WTC11 (cell line): ENCODE results near the gene RIPPLY1. TPM values are rescaled to one million over a fixed set of nuclear protein-coding genes. Genes with fewer than 3 reads are reported as not detected.

Source experiments
- ATAC-seq: fragments of 200-7000 bp; cut with Tn5 transposase; 2 replicates; pipeline ENCODE4 v1.10.0; 2021; ENCODE audit warnings: mild to moderate bottlenecking, moderate library complexity
- CTCF ChIA-PET: fragments of 300-600 bp; sonication (Branson Sonifier 250); formaldehyde crosslinking; loops from one replicate; lab custom pipeline; 2021; ENCODE audit warnings: antibody characterized with exemption; lab: Charles Lee
- POLR2A ChIA-PET: fragments of 350-600 bp; sonication (Branson Sonifier 250); formaldehyde crosslinking; loops from one replicate; lab custom pipeline; 2021; ENCODE audit warnings: antibody characterized with exemption; lab: Charles Lee
- DNase-seq: peaks from one replicate; pipeline ENCODE4 v3.0.0; 2021; ENCODE audit warnings: low spot score
- H3K27ac Mint-ChIP-seq: 2 replicates; pipeline ENCODE4 v1.8.0; 2021; ENCODE audit warnings: mixed read lengths
- H3K27me3 Mint-ChIP-seq: 2 replicates; pipeline ENCODE4 v1.8.0; 2021; ENCODE audit warnings: low read depth, mild to moderate bottlenecking, moderate library complexity, mixed read lengths
- H3K36me3 Mint-ChIP-seq: 2 replicates; pipeline ENCODE4 v1.8.0; 2021; ENCODE audit warnings: mixed read lengths
- H3K4me1 Mint-ChIP-seq: 2 replicates; pipeline ENCODE4 v1.8.0; 2022; ENCODE audit warnings: mixed read lengths
- H3K4me3 Mint-ChIP-seq: 2 replicates; pipeline ENCODE4 v1.8.0; 2021; ENCODE audit warnings: mild to moderate bottlenecking, moderate library complexity, mixed read lengths
- H3K9me3 Mint-ChIP-seq: 2 replicates; pipeline ENCODE4 v1.8.0; 2021; ENCODE audit warnings: mixed read lengths
- AR ChIP-seq: fragments of 250-450 bp; sonication (Bioruptor Pico); IDR thresholded peaks from 2 replicates; pipeline ENCODE4 v1.9.0; 2021; ENCODE audit warnings: mild to moderate bottlenecking
- ATF1 ChIP-seq: sonication (generic); formaldehyde crosslinking; IDR thresholded peaks from 2 replicates; pipeline ENCODE4 v1.8.1; 2023; ENCODE audit warnings: mild to moderate bottlenecking, moderate library complexity, missing genetic modification reagents
- CTCF ChIP-seq: fragments of 200-600 bp; IDR thresholded peaks from 2 replicates; pipeline ENCODE4 v1.8.0; 2022; ENCODE audit warnings: antibody characterized with exemption
- E2F1 ChIP-seq: sonication (generic); formaldehyde crosslinking; IDR thresholded peaks from 2 replicates; pipeline ENCODE4 v1.8.0; 2022; ENCODE audit warnings: mild to moderate bottlenecking, missing genetic modification reagents
- ELF4 ChIP-seq: sonication (generic); formaldehyde crosslinking; IDR thresholded peaks from 2 replicates; pipeline ENCODE4 v1.8.1; 2022; ENCODE audit warnings: low read depth, mild to moderate bottlenecking, moderate library complexity, missing genetic modification reagents
- FOXJ3 ChIP-seq: sonication (generic); formaldehyde crosslinking; IDR thresholded peaks from 2 replicates; pipeline ENCODE4 v1.9.0; 2021; ENCODE audit warnings: missing genetic modification reagents, mild to moderate bottlenecking, borderline replicate concordance
- FOXK1 ChIP-seq: sonication (generic); formaldehyde crosslinking; IDR thresholded peaks from 2 replicates; pipeline ENCODE4 v1.8.0; 2022; ENCODE audit warnings: mild to moderate bottlenecking, moderate library complexity, missing genetic modification reagents
- FOXP4 ChIP-seq: sonication (generic); formaldehyde crosslinking; IDR thresholded peaks from 2 replicates; pipeline ENCODE4 v1.8.0; 2022; ENCODE audit warnings: mild to moderate bottlenecking, missing genetic modification reagents
- JAZF1 ChIP-seq: fragments of 250-450 bp; sonication (Bioruptor Pico); IDR thresholded peaks from 2 replicates; pipeline ENCODE4 v1.9.0; 2021; ENCODE audit warnings: moderate library complexity, mild to moderate bottlenecking, inconsistent platforms
- NR1H2 ChIP-seq: sonication (generic); formaldehyde crosslinking; IDR thresholded peaks from 2 replicates; pipeline ENCODE4 v1.9.0; 2021; ENCODE audit warnings: mild to moderate bottlenecking, moderate library complexity, missing genetic modification reagents
- NR3C1 ChIP-seq: sonication (generic); formaldehyde crosslinking; conservative IDR thresholded peaks from 2 replicates; pipeline ENCODE4 v1.8.1; 2023; ENCODE audit warnings: low read depth, mild to moderate bottlenecking, missing genetic modification reagents
- PRRX2 ChIP-seq: fragments of 250-450 bp; sonication (Bioruptor Pico); IDR thresholded peaks from 2 replicates; pipeline ENCODE4 v1.8.0; 2021; ENCODE audit warnings: mild to moderate bottlenecking
- SOX15 ChIP-seq: fragments of 250-450 bp; sonication (Bioruptor Pico); IDR thresholded peaks from 2 replicates; pipeline ENCODE4 v1.9.0; 2021; ENCODE audit warnings: mild to moderate bottlenecking
- TEAD4 ChIP-seq: sonication (generic); formaldehyde crosslinking; IDR thresholded peaks from 2 replicates; pipeline ENCODE4 v1.8.0; 2022; ENCODE audit warnings: mild to moderate bottlenecking, missing genetic modification reagents
- ZBTB21 ChIP-seq: sonication (generic); formaldehyde crosslinking; IDR thresholded peaks from 2 replicates; pipeline ENCODE4 v1.8.1; 2023; ENCODE audit warnings: mild to moderate bottlenecking, missing genetic modification reagents, borderline replicate concordance
- ZNF121 ChIP-seq: sonication (generic); formaldehyde crosslinking; IDR thresholded peaks from 2 replicates; pipeline ENCODE4 v1.8.0; 2023; ENCODE audit warnings: missing genetic modification reagents
- ZNF263 ChIP-seq: sonication (generic); formaldehyde crosslinking; IDR thresholded peaks from 2 replicates; pipeline ENCODE4 v1.8.1; 2022; ENCODE audit warnings: low read depth, mild to moderate bottlenecking, moderate library complexity, missing genetic modification reagents
- total RNA-seq: library from RNA; stranded (reverse); gene quantifications from 3 replicates; pipeline ENCODE4 v1.2.3, GENCODE V29; 2021
- TF ChIP-seq, protein P1 (sequence below): fragments of 250-450 bp; sonication (Bioruptor Pico); IDR thresholded peaks from 2 replicates; pipeline ENCODE4 v1.9.0; 2021; ENCODE audit warnings: mild to moderate bottlenecking, borderline replicate concordance

Gene RIPPLY1
- total RNA-seq, 1 experiment from 2014 or later = not detected

- H3K27me3 Mint-ChIP-seq = no peaks in the 10 kb centered on the region
- H3K4me3 Mint-ChIP-seq = no peak overlapping the region
- TF ChIP-seq FOXJ3 (CRISPR knock-in tag) (no peak), E2F1 (CRISPR knock-in tag) (no peak), ZNF121 (CRISPR knock-in tag) (no peak), SOX15 (no peak), ATF1 (CRISPR knock-in tag) (no peak), ELF4 (CRISPR knock-in tag) (no peak), FOXK1 (no peak), AR (CRISPR knock-in tag) (no peak), FOXP4 (CRISPR knock-in tag) (no peak)
- TF ChIP-seq, protein P1, sequence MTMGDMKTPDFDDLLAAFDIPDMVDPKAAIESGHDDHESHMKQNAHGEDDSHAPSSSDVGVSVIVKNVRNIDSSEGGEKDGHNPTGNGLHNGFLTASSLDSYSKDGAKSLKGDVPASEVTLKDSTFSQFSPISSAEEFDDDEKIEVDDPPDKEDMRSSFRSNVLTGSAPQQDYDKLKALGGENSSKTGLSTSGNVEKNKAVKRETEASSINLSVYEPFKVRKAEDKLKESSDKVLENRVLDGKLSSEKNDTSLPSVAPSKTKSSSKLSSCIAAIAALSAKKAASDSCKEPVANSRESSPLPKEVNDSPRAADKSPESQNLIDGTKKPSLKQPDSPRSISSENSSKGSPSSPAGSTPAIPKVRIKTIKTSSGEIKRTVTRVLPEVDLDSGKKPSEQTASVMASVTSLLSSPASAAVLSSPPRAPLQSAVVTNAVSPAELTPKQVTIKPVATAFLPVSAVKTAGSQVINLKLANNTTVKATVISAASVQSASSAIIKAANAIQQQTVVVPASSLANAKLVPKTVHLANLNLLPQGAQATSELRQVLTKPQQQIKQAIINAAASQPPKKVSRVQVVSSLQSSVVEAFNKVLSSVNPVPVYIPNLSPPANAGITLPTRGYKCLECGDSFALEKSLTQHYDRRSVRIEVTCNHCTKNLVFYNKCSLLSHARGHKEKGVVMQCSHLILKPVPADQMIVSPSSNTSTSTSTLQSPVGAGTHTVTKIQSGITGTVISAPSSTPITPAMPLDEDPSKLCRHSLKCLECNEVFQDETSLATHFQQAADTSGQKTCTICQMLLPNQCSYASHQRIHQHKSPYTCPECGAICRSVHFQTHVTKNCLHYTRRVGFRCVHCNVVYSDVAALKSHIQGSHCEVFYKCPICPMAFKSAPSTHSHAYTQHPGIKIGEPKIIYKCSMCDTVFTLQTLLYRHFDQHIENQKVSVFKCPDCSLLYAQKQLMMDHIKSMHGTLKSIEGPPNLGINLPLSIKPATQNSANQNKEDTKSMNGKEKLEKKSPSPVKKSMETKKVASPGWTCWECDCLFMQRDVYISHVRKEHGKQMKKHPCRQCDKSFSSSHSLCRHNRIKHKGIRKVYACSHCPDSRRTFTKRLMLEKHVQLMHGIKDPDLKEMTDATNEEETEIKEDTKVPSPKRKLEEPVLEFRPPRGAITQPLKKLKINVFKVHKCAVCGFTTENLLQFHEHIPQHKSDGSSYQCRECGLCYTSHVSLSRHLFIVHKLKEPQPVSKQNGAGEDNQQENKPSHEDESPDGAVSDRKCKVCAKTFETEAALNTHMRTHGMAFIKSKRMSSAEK = no peak
- H3K4me1 Mint-ChIP-seq = no peaks in the 10 kb centered on the region
- DNase-seq (no peak), ATAC-seq (no peak)
- H3K27ac Mint-ChIP-seq = no peak overlapping the region
- POLR2A ChIA-PET = no interaction called here
- CTCF ChIA-PET = interaction anchor here (1.7 to 1.8 kb wide), 2 partner anchors 28 to 37 kb away, joined by 3 to 7 read pairs; no protein-coding TSS in a partner anchor
- no peaks in the 10 kb centered on the region for H3K9me3 Mint-ChIP-seq
- H3K36me3 Mint-ChIP-seq = no peaks in the 10 kb centered on the region
These were observed 28.8 kb upstream of the RIPPLY1 start for GRCh38 chrX:106931831-106932491.

DNA sequence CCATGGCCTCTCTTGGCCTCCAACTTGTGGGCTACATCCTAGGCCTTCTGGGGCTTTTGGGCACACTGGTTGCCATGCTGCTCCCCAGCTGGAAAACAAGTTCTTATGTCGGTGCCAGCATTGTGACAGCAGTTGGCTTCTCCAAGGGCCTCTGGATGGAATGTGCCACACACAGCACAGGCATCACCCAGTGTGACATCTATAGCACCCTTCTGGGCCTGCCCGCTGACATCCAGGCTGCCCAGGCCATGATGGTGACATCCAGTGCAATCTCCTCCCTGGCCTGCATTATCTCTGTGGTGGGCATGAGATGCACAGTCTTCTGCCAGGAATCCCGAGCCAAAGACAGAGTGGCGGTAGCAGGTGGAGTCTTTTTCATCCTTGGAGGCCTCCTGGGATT lies 25.1 kb upstream of the RIPPLY1 start:
- Mint-ChIP-seq H3K27ac (no peak overlapping the region), H3K4me3 (no peak overlapping the region), H3K27me3 (no peaks in the 10 kb centered on the region), H3K9me3 (no peaks in the 10 kb centered on the region), H3K36me3 (no peaks in the 10 kb centered on the region), H3K4me1 (no peaks in the 10 kb centered on the region)
- ChIA-PET POLR2A (interaction anchor here (0.6 kb wide), 1 partner anchor 687 kb away, joined by 3 read pairs; no protein-coding TSS in a partner anchor), CTCF (no interaction called here)
- DNase-seq (no peak), ATAC-seq (no peak)
- no peak for TF ChIP-seq ZBTB21 (CRISPR knock-in tag)
- no peak for TF ChIP-seq NR3C1
- TF ChIP-seq PRRX2 (CRISPR knock-in tag) = no peak
- no peak for TF ChIP-seq JAZF1 (CRISPR knock-in tag)
- TF ChIP-seq TEAD4 (CRISPR knock-in tag) = no peak
- no peak for TF ChIP-seq ZNF263 (CRISPR knock-in tag)
- TF ChIP-seq CTCF = no peak
- TF ChIP-seq NR1H2 = no peak
- no peak for TF ChIP-seq FOXP4 (CRISPR knock-in tag)
